Nephron progenitor cell (in vitro differentiated cells): ENCODE data around the gene CSNK1D.

ENCODE experiments used
- DNase-seq: peaks from one replicate; pipeline ENCODE4 v3.0.0; 2021
- H3K27ac Mint-ChIP-seq: 2 replicates; pipeline ENCODE4 v1.8.0; 2021; ENCODE audit warnings: mild to moderate bottlenecking, moderate library complexity, mixed read lengths
- H3K27me3 Mint-ChIP-seq: 2 replicates; pipeline ENCODE4 v1.8.0; 2021; ENCODE audit warnings: mild to moderate bottlenecking, low read depth, mixed read lengths; ENCODE audit not compliant: poor library complexity
- H3K36me3 Mint-ChIP-seq: 2 replicates; pipeline ENCODE4 v1.8.0; 2021; ENCODE audit warnings: low read depth, mixed read lengths
- H3K4me1 Mint-ChIP-seq: 2 replicates; pipeline ENCODE4 v1.8.0; 2021; ENCODE audit warnings: mixed read lengths
- H3K4me3 Mint-ChIP-seq: 2 replicates; pipeline ENCODE4 v1.8.0; 2021; ENCODE audit warnings: mild to moderate bottlenecking, moderate library complexity, mixed read lengths
- H3K9me3 Mint-ChIP-seq: 2 replicates; pipeline ENCODE4 v1.8.0; 2021; ENCODE audit warnings: mild to moderate bottlenecking, moderate library complexity, mixed read lengths
- CTCF ChIP-seq: fragments of 200-600 bp; sonication (generic); IDR thresholded peaks from 2 replicates; pipeline ENCODE4 v1.5.0; 2021; ENCODE audit warnings: antibody characterized with exemption

The CSNK1D gene

GRCh38 chr17:82281502-82282238 lies 8.2 kb upstream of the CSNK1D start:
- no peak for DNase-seq
- no peak for TF ChIP-seq CTCF
- Mint-ChIP-seq H3K4me3 (no peak overlapping the region), H3K27me3 (peaks cover 3% of the 10 kb centered on the region), H3K4me1 (peaks cover 64% of the 10 kb centered on the region), H3K27ac (peak overlapping the region; percentile 17), H3K9me3 (peaks cover 8% of the 10 kb centered on the region), H3K36me3 (peaks cover 20% of the 10 kb centered on the region)

GRCh38 chr17:82281076-82281475 lies 7.6 kb upstream of the CSNK1D start:
- TF ChIP-seq CTCF, result no peak
- no peak for DNase-seq
- peak overlapping the region; percentile 17 for H3K27ac Mint-ChIP-seq
- no peak overlapping the region for H3K4me3 Mint-ChIP-seq
- H3K27me3 Mint-ChIP-seq, result peaks cover 3% of the 10 kb centered on the region
- peaks cover 7% of the 10 kb centered on the region for H3K9me3 Mint-ChIP-seq
- H3K4me1 Mint-ChIP-seq, result peaks cover 68% of the 10 kb centered on the region
- peaks cover 20% of the 10 kb centered on the region for H3K36me3 Mint-ChIP-seq

GRCh38 chr17:82280537-82280936 lies 7.0 kb upstream of the CSNK1D start:
- Mint-ChIP-seq H3K4me1 (peaks cover 68% of the 10 kb centered on the region), H3K36me3 (peaks cover 20% of the 10 kb centered on the region)
- no peak for DNase-seq

GRCh38 chr17:82278786-82279391 lies 5.4 kb upstream of the CSNK1D start:
- Mint-ChIP-seq H3K36me3 (peaks cover 25% of the 10 kb centered on the region), H3K27ac (no peak overlapping the region), H3K9me3 (peaks cover 7% of the 10 kb centered on the region), H3K4me3 (no peak overlapping the region), H3K4me1 (peaks cover 71% of the 10 kb centered on the region), H3K27me3 (peaks cover 3% of the 10 kb centered on the region)
- no peak for TF ChIP-seq CTCF
- no peak for DNase-seq

More at GRCh38 chr17:82280537-82280936, 7.0 kb upstream of the CSNK1D start:
- Mint-ChIP-seq H3K4me3 (no peak overlapping the region), H3K9me3 (peaks cover 7% of the 10 kb centered on the region), H3K27me3 (peaks cover 3% of the 10 kb centered on the region), H3K27ac (no peak overlapping the region)
- no peak for TF ChIP-seq CTCF

GRCh38 chr17:82278308-82278707 lies 4.8 kb upstream of the CSNK1D start:
- peaks cover 7% of the 10 kb centered on the region for H3K9me3 Mint-ChIP-seq
- H3K4me3 Mint-ChIP-seq, result no peak overlapping the region
- DNase-seq, result no peak
- H3K36me3 Mint-ChIP-seq, result peaks cover 25% of the 10 kb centered on the region
- peaks cover 3% of the 10 kb centered on the region for H3K27me3 Mint-ChIP-seq
- peaks cover 65% of the 10 kb centered on the region for H3K4me1 Mint-ChIP-seq
- no peak overlapping the region for H3K27ac Mint-ChIP-seq
- no peak for TF ChIP-seq CTCF
